Body of pancreas (tissue), 4 donors: ENCODE measurements around the gene ZWILCH. TPM values are rescaled to one million over a fixed set of nuclear protein-coding genes. Genes with fewer than 3 reads are reported as not detected.
A peak's percentile ranks its signal among the peaks of the same experiment; 100 is the strongest.

ENCODE experiments used
- ATAC-seq: fragments of 150-250 bp; one replicate; pipeline ENCODE4 v1.9.1; 2016
- DNase-seq, 4 donors: peaks; one replicate each; pipeline ENCODE4 v3.0.0-alpha.2; 2019
- H3K27ac ChIP-seq, 4 donors: fragments of 200-600 bp; sonication (generic); 1 replicate in 3 of 4; 2 replicates in 1 of 4; pipeline versions ENCODE4 v1.5.1 to v1.6.1; 2016 to 2019; ENCODE audit warnings: mild to moderate bottlenecking in 1 of 4, mixed read lengths in 1 of 4, moderate library complexity in 1 of 4
- H3K27me3 ChIP-seq, 2 donors: fragments of 200-600 bp; sonication (generic); one replicate each; pipeline ENCODE4 v1.6.0; 2016; ENCODE audit warnings: mild to moderate bottlenecking in 1 of 2
- H3K36me3 ChIP-seq, 2 donors: fragments of 200-600 bp; sonication (generic); replicated peaks in 1 of 2; 2 replicates each; pipeline ENCODE4 v1.5.1; 2016; ENCODE audit warnings: low read depth in 2 of 2; ENCODE audit not compliant: insufficient read depth in 1 of 2
- H3K4me1 ChIP-seq: fragments of 200-600 bp; sonication (generic); one replicate; pipeline ENCODE4 v1.6.0; 2016
- H3K4me3 ChIP-seq, 2 donors: fragments of 200-600 bp; sonication (generic); 1 replicate in 1 of 2; 2 replicates in 1 of 2; pipeline ENCODE4 v1.5.1; 2016 to 2019
- H3K9me3 ChIP-seq, 3 donors: fragments of 200-600 bp; sonication (generic); 1 replicate in 2 of 3; 2 replicates in 1 of 3; pipeline ENCODE4 v1.5.1; 2016
- CTCF ChIP-seq, 7 experiments: fragments of 450-650 bp in 4 of 7; fragments of 200-600 bp in 3 of 7; sonication (generic) in 3 of 7; IDR thresholded peaks; one replicate each; pipeline ENCODE4 v1.5.1; 2016 to 2019; ENCODE audit warnings: antibody characterized with exemption in 7 of 7
- POLR2A ChIP-seq, 3 donors: fragments of 450-650 bp; IDR thresholded peaks; one replicate each; pipeline ENCODE4 v1.6.1; 2016; ENCODE audit warnings: antibody characterized with exemption in 3 of 3, mild to moderate bottlenecking in 2 of 3
- WGBS, 2 donors: methylation state at CpG; one replicate each; pipeline ENCODE4 v1.1.5; 2017; 5-methylcytosine and 5-hydroxymethylcytosine counted together
- intact Hi-C: fragments of 100-400 bp; cut with DNase I; formaldehyde crosslinking; loops from one replicate; pipeline ENCODE4 v1.15.1; 2023
- total RNA-seq, 2 donors: library from RNA; depleted of rRNA; stranded (reverse); fragments of >200 nt; gene quantifications; one replicate each; pipeline ENCODE4 v1.1.0, GENCODE V29; 2016

The ZWILCH gene
- total RNA-seq, 2 donors from 2014 or later = 0.99 to 1.8 TPM

- no peaks in the 10 kb centered on the region for H3K36me3 ChIP-seq
- no peak overlapping the region for H3K27ac ChIP-seq
- DNase-seq (no peak), ATAC-seq (no peak)
- 57 to 64% methylated on average over 10 of the region's 10 CpGs for WGBS, 2 donors
- intact Hi-C loops = no loop called here
- no peaks in the 10 kb centered on the region for H3K4me1 ChIP-seq
- no peak overlapping the region for H3K4me3 ChIP-seq
- no peaks in the 10 kb centered on the region for H3K27me3 ChIP-seq
- no peaks in the 10 kb centered on the region for H3K9me3 ChIP-seq
- no peak for TF ChIP-seq CTCF (IDR thresholded peaks at IDR 0.05)
- no peak for TF ChIP-seq POLR2A (IDR thresholded peaks at IDR 0.05)
These were observed 68.8 kb downstream of the ZWILCH start for GRCh38 chr15:66573719-66574595.

DNA sequence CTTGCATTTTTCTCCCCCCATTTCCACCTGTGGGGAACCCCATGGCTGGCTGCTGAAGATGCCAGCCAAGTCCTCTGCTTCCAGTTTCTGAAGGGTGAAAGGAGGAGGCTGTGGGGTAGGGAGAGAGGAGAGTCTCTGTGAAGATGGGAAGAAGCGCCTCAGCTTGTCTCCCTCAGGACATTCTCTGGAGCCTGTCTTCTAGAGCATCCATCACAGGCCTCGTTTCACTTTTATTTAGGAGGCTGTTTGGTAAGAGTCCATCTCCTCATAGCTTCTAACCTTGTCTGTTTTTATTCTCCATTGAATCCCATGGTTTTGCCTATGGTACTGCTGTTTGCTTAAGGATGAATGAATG lies 69.4 kb downstream of the ZWILCH start:
- Histone ChIP-seq H3K4me3 (no peak overlapping the region), H3K4me1 (no peaks in the 10 kb centered on the region), H3K36me3 (no peaks in the 10 kb centered on the region), H3K27me3 (no peaks in the 10 kb centered on the region), H3K9me3 (no peaks in the 10 kb centered on the region), H3K27ac (no peak overlapping the region)
- TF ChIP-seq POLR2A (IDR thresholded peaks at IDR 0.05) (no peak), CTCF (IDR thresholded peaks at IDR 0.05) (no peak)
- no peak for DNase-seq
- ATAC-seq = no peak
- WGBS, 2 donors = 82 to 86% methylated on average over 2 of the region's 2 CpGs
- intact Hi-C loops = no loop called here

GRCh38 chr15:66578286-66578875 lies 73.3 kb downstream of the ZWILCH start:
- 74 to 75% methylated on average over 10 of the region's 10 CpGs for WGBS, 2 donors
- no peak for ATAC-seq

GRCh38 chr15:66580643-66581042 lies 75.5 kb downstream of the ZWILCH start:
- intact Hi-C loops = no loop called here
- Histone ChIP-seq H3K27me3 (no peaks in the 10 kb centered on the region), H3K4me1 (no peaks in the 10 kb centered on the region), H3K27ac (no peak overlapping the region), H3K36me3 (no peaks in the 10 kb centered on the region), H3K9me3 (no peaks in the 10 kb centered on the region), H3K4me3 (no peak overlapping the region)
- WGBS, 2 donors = 77 to 92% methylated on average over 3 of the region's 3 CpGs
- no peak for ATAC-seq
- DNase-seq = peak in 1 of 4 donors; percentile 8
- no peak for TF ChIP-seq CTCF (IDR thresholded peaks at IDR 0.05)
- no peak for TF ChIP-seq POLR2A (IDR thresholded peaks at IDR 0.05)

More at GRCh38 chr15:66578286-66578875, 73.3 kb downstream of the ZWILCH start:
- no peaks in the 10 kb centered on the region for H3K9me3 ChIP-seq
- intact Hi-C loops = no loop called here
- TF ChIP-seq POLR2A (IDR thresholded peaks at IDR 0.05) (no peak), CTCF (IDR thresholded peaks at IDR 0.05) (no peak)
- no peak overlapping the region for H3K4me3 ChIP-seq
- no peaks in the 10 kb centered on the region for H3K4me1 ChIP-seq
- H3K27me3 ChIP-seq = no peaks in the 10 kb centered on the region
- DNase-seq = no peak
- H3K27ac ChIP-seq = no peak overlapping the region
- H3K36me3 ChIP-seq = no peaks in the 10 kb centered on the region
